GM21529 (cell line): ENCODE data around the gene ATP4A.

Experiments
- ATAC-seq: cut with Tn5 transposase; IDR thresholded peaks from one replicate; pipeline ENCODE4 v1.9.1; 2021; ENCODE audit not compliant: unreplicated experiment

ATP4A gene

GRCh38 chr19:35528218-35529038, 35.0 kb downstream of the ATP4A start, which contains the start of gene SBSN:
Gene SBSN (minus strand): TSS chr19:35528311. CDS start chr19:35528281, 30 bp downstream.
- ATAC-seq = no peak

GRCh38 chr19:35525873-35526272, 37.6 kb downstream of the ATP4A start:
- ATAC-seq = no peak

GRCh38 chr19:35524181-35524837, 39.1 kb downstream of the ATP4A start:
- ATAC-seq = no peak

DNA sequence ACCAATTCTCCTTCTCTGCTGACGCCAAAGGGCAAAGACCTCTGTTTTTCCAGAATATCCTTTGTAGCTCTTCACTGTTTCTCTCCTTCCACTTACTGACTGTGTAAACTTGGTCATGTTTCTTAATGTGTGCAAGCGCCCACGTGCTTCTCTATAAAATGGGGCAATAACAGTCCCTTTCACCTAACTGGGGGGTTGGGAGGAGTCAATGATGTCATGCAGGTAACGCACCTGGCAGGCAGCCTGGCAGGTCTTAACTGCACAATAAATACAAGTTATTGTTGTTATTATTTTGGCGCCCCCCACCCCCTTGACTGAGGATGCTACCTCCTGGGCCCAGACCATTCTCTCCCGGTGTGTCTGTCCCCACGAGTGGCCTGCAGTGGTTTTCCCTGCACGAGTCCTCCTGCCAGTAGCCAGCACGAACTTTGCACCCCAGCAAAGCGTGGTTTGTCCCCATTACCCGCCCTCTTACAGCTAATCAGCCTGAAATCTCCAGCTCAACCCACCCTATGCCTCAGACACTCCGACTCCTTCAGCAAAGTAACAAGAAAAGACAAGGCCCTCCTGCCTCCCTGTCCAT, 40.6 kb downstream of the ATP4A start:
- no peak for ATAC-seq

DNA sequence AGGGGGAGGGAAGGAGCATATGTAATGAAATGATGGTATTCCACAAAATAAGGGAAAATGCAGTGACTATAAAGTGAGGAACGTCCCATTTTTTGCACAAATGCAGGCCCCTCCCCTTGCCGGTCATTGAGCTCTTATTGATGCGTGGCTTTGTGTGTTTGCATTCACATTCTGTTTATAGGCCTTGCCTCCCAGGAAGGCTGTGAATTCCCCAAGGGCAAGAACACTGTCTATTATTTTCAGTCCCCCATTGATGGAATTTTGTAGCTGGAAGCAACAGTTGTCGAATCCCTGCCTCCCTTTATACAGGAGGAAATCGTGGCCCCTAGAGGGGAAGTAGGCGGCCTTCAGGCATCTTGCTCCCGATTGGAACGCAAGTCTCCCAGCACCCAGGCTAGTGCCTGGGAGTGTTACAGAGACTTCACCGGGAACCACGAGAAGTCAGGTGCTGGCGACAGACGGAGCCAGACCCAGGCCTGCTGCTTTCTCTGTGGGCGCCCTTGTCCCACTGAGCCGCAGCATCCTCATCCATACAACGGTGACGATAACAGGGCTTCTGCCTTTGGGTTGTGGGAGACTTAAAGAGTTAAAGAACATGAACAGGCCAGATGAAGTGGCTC, 42.2 kb downstream of the ATP4A start:
- no peak for ATAC-seq

GRCh38 chr19:35519291-35519690, 44.2 kb downstream of the ATP4A start:
- ATAC-seq = no peak

DNA sequence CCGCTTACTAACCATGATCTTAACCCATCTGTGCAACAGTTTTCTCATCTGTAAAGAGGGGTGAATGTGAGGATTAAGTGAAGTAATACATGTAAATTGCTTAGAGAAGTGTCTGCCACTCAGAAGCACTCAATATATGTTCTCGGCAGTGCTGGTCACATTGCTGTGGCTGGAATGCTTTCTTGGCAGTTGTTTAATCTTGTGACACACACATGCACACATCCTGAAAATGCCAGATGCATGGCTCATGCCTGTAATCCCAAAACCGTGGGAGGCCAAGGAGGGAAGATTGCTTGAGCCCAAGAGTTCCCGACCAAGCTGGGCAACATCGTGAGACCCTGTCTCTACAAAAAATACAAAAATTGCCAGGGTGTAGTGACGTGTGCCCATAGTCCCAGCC, 45.1 kb downstream of the ATP4A start:
- no peak for ATAC-seq

DNA sequence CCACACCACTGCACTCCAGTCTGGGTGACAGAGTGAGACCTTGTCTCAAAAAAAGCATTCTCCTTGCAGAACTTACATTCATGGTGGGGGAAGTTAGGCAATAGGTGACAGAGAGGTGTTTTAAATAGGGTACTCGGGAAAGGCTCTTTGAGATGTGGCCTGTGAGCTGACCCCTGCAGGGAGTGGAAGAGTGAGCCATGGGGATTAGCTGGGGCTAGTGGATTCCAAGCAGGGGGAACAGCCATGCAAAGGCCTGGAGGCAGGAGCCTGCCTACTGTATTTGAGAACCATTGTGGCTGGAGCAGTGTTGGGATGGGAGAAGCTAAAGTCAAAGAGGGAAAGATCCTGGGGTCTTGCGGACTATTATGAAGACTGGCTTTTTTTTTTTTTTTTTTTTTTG, 46.1 kb downstream of the ATP4A start:
- no peak for ATAC-seq

GRCh38 chr19:35516310-35516709, 47.1 kb downstream of the ATP4A start:
- ATAC-seq = no peak

DNA sequence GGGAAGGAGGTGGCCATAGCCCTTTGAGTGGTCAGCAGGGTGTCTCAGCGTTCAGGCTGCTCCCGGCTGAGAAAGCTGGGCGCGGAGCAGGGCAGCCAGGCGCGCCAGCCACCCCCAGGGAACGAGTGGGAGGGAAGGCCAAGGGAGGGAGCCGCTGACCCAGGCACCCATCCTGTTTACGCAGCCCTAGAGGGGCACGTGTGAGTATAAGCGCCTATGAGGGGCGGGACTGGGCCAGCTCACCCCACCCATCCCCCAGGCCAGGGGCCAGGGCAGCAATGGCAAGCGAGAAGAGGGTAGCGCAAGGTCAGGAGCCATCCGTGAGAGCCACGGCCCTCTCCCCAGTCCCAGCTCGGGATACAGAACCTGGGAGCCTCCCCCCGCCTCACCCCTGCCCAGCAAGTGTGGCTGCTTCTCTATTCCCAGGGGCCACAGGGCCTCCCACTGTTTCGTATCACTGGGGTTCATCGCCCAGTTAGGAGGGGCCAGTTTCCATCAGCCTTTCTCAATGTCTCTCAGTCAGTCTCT, 49.1 kb downstream of the ATP4A start:
- ATAC-seq = no peak

- ATAC-seq = no peak
Measured at GRCh38 chr19:35513628-35514281, 49.7 kb downstream of the ATP4A start, which contains the start of gene DMKN. Gene DMKN (minus strand): TSS chr19:35513649. CDS start chr19:35513475, 174 bp downstream.

- ATAC-seq = no peak
Measured at GRCh38 chr19:35512831-35513627, 50.4 kb downstream of the ATP4A start.

- no peak for ATAC-seq
Measured at GRCh38 chr19:35511337-35511736, 52.1 kb downstream of the ATP4A start.

DNA sequence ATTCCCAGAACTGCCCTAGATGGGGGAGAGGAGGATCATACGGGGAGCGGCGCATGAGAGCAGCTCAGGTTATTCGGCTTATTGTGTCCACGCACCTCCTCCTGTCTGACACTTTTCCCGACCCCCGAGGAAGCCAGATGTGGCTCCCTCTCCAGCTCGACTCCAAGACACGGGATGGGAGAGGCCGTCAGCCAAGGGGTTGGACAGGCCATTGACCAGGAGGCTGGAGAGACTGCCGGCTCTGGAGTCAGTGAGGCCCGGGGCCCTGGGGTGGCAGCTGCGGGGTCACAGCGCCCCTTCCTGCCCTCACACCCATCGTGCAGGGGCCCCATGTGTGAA, 52.9 kb downstream of the ATP4A start:
- ATAC-seq = no peak

- ATAC-seq = no peak
Measured at GRCh38 chr19:35509861-35510625, 53.4 kb downstream of the ATP4A start.

DNA sequence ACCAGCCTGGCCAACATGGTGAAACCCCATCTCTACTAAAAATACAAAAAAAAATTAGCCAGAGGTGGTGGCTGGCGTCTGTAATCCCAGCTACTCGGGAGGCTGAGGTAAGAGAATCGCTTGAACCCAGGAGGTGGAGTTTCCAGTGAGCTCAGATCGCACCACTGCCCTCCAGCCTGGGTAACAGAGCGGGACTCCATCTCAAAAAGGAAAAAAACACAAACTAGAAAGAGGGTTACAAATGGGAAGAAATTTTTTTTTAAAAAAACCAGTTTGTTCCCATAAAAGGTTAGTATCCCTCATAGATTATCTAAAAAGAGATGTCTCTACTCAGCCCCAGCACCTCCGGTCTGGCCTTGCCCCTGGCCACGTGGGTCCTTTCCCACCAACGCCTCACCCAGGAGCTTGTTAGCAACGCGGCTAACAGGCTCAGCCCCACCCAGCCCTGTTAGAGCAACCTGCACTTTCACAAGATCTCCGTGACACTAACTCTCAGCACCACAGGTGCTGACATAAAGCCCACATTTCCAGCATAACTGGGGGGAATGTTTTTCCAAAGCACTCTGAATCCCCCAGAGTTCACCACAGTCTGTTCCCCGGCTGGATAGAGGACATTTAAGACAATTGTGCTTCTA, 54.3 kb downstream of the ATP4A start:
- ATAC-seq = no peak

- ATAC-seq = no peak
Measured at GRCh38 chr19:35508129-35508528, 55.3 kb downstream of the ATP4A start.

GRCh38 chr19:35507561-35507960, 55.9 kb downstream of the ATP4A start:
- ATAC-seq = no peak

DNA sequence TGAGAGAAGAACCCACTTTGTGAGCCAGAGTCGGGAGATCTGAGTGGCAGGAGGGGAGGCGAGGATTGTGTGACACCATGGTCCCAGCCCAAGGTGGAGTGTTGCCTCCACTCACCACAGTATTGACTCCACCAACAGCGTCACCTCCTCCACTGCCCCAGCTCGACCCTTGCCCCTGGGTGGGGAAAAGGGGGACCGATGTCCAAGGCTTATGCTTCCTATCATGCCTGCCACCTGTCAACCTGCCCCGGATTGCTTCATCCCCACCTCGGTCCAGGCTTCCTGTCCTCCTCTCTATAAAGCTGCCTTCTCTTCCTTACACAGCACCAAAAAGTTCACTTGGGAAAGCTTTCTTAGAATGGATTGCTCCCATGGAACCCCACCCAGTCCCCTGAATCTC, 57.4 kb downstream of the ATP4A start:
- ATAC-seq = no peak
